Stimulated activated naive CD8-positive, alpha-beta T cell treated with anti-CD3 and anti-CD28 coated beads, Interleukin-15, amount 100 ng/mL, for 72 hours (primary cell): ENCODE measurements around the gene MED23.
A peak's percentile ranks its signal among the peaks of the same experiment; 100 is the strongest.
"Not testable (repeated sequence)": the region's sequence is repeated elsewhere in the genome, so short reads cannot be mapped to it uniquely, and the experiment has no call there.

Experiments
- ATAC-seq: fragments of 150-1000 bp; cut with Tn5 transposase; 2 replicates; pipeline ENCODE4 v1.10.0; 2021; ENCODE audit warnings: mild to moderate bottlenecking, moderate library complexity
- DNase-seq, 2 donors: peaks; one replicate each; pipeline ENCODE4 v3.0.0; 2021 to 2022
- H3K27ac Mint-ChIP-seq, 2 donors: one replicate each; pipeline ENCODE4 v1.8.0; 2022; ENCODE audit warnings: mild to moderate bottlenecking in 2 of 2, mixed read lengths in 2 of 2, moderate library complexity in 2 of 2
- H3K27me3 Mint-ChIP-seq: one replicate; pipeline ENCODE4 v1.8.0; 2022; ENCODE audit warnings: mixed read lengths
- H3K4me1 Mint-ChIP-seq: one replicate; pipeline ENCODE4 v1.8.0; 2022; ENCODE audit warnings: mild to moderate bottlenecking, mixed read lengths
- H3K4me3 Mint-ChIP-seq, 2 donors: one replicate each; pipeline ENCODE4 v1.8.0; 2022; ENCODE audit warnings: mild to moderate bottlenecking in 2 of 2, mixed read lengths in 2 of 2, moderate library complexity in 1 of 2
- H3K9me3 Mint-ChIP-seq, 2 donors: one replicate each; pipeline ENCODE4 v1.8.0; 2022; ENCODE audit warnings: mixed read lengths in 2 of 2

The MED23 gene

GRCh38 chr6:131561925-131562707 lies 65.9 kb downstream of the MED23 start:
- no peak for DNase-seq
- Mint-ChIP-seq H3K4me1 (no peaks in the 10 kb centered on the region), H3K27me3 (no peaks in the 10 kb centered on the region), H3K4me3 (no peak overlapping the region), H3K9me3 (no peaks in the 10 kb centered on the region), H3K27ac (no peak overlapping the region)
- ATAC-seq: no peak

DNA sequence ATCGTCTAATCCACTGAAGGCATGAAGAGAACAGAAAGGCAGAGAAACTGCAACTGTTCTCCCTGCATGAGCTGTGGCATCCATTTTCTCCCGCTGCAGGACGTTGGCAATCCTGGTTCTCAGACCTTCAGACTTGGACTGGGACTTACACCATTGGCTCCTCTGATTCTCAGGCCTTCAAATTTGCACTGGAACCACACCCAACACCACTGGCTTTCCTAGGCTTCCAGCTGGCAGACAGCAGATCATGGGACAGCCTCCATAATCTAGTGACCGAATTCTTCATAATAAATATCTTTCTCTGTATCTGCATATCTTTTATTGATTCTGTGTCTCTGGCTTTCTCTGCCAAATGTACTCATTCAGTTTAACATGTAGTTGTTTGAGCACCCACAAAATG lies 69.1 kb downstream of the MED23 start:
- no peak overlapping the region for H3K4me3 Mint-ChIP-seq
- no peaks in the 10 kb centered on the region for H3K4me1 Mint-ChIP-seq
- ATAC-seq (no peak), DNase-seq (no peak)
- no peak overlapping the region for H3K27ac Mint-ChIP-seq
- H3K9me3 Mint-ChIP-seq: no peaks in the 10 kb centered on the region
- H3K27me3 Mint-ChIP-seq: no peaks in the 10 kb centered on the region

DNA sequence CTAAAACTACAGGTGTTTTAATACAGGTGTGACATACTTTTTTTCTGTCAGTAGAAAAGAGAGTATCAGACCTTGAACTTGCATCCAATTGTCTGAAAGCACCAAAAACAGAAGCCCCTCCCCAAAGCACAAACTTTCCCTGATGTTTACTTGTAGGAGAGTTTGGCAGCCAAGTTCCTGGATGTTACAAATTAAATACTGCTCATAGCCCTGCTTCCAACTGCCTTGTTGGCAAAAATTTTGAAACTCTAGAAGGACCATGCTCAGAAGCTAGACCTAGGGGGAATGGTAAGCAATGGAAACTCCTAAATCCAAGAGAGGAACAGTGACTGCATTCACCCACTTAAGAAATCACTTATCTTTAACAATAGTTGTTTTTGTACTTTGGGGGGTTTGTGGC lies 72.0 kb downstream of the MED23 start:
- Mint-ChIP-seq H3K4me1 (no peaks in the 10 kb centered on the region), H3K27ac (no peak overlapping the region)

GRCh38 chr6:131552572-131552971 lies 75.5 kb downstream of the MED23 start:
- Mint-ChIP-seq H3K27ac (no peak overlapping the region), H3K9me3 (no peaks in the 10 kb centered on the region), H3K4me3 (no peak overlapping the region)

More for the DNA sequence above, 72.0 kb downstream of the MED23 start:
- H3K4me3 Mint-ChIP-seq: no peak overlapping the region
- no peak for DNase-seq
- ATAC-seq: no peak
- no peaks in the 10 kb centered on the region for H3K9me3 Mint-ChIP-seq
- no peaks in the 10 kb centered on the region for H3K27me3 Mint-ChIP-seq

GRCh38 chr6:131551902-131552301 lies 76.1 kb downstream of the MED23 start:
- H3K4me1 Mint-ChIP-seq: no peaks in the 10 kb centered on the region
- ATAC-seq: no peak
- no peaks in the 10 kb centered on the region for H3K9me3 Mint-ChIP-seq
- DNase-seq: no peak
- no peak overlapping the region for H3K4me3 Mint-ChIP-seq
- no peak overlapping the region for H3K27ac Mint-ChIP-seq
- no peaks in the 10 kb centered on the region for H3K27me3 Mint-ChIP-seq

More at GRCh38 chr6:131552572-131552971, 75.5 kb downstream of the MED23 start:
- ATAC-seq: no peak
- no peak for DNase-seq
- Mint-ChIP-seq H3K4me1 (no peaks in the 10 kb centered on the region), H3K27me3 (no peaks in the 10 kb centered on the region)

DNA sequence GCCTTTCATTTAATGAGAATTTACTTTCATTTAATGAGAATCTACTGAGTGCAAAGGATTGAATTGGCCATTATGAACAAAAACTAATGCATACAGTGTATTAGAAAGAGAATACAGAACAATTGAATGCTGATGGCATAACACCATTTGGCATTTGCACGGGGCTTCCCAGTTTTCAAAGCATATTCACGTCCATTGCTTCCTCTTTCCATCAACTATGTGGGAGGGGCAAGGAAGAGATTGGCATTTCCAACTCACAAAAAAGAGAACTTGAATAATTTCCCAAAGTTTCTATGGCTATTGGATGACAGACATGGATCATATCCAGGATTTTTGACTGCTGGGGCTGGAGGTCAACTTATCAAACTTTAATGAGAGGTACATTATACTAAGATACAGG lies 78.2 kb downstream of the MED23 start:
- Mint-ChIP-seq H3K4me1 (no peaks in the 10 kb centered on the region), H3K27ac (no peak overlapping the region), H3K4me3 (no peak overlapping the region), H3K27me3 (no peaks in the 10 kb centered on the region), H3K9me3 (no peaks in the 10 kb centered on the region)
- ATAC-seq: no peak
- DNase-seq: no peak

- no peaks in the 10 kb centered on the region for H3K9me3 Mint-ChIP-seq
- DNase-seq (no peak), ATAC-seq (no peak)
- H3K27me3 Mint-ChIP-seq: no peaks in the 10 kb centered on the region
- no peak overlapping the region for H3K27ac Mint-ChIP-seq
- no peaks in the 10 kb centered on the region for H3K4me1 Mint-ChIP-seq
- no peak overlapping the region for H3K4me3 Mint-ChIP-seq
These were observed 79.6 kb downstream of the MED23 start for GRCh38 chr6:131548441-131548840.

- no peak overlapping the region for H3K4me3 Mint-ChIP-seq
- no peaks in the 10 kb centered on the region for H3K27me3 Mint-ChIP-seq
- no peak overlapping the region for H3K27ac Mint-ChIP-seq
- no peaks in the 10 kb centered on the region for H3K4me1 Mint-ChIP-seq
- ATAC-seq: no peak
- no peak for DNase-seq
- no peaks in the 10 kb centered on the region for H3K9me3 Mint-ChIP-seq
These were observed 80.6 kb downstream of the MED23 start for GRCh38 chr6:131547488-131547887.

GRCh38 chr6:131545317-131545716 lies 82.7 kb downstream of the MED23 start:
- H3K9me3 Mint-ChIP-seq: no peaks in the 10 kb centered on the region
- H3K27me3 Mint-ChIP-seq: no peaks in the 10 kb centered on the region
- DNase-seq: no peak
- no peak overlapping the region for H3K27ac Mint-ChIP-seq
- ATAC-seq: no peak
- H3K4me1 Mint-ChIP-seq: no peaks in the 10 kb centered on the region
- H3K4me3 Mint-ChIP-seq: no peak overlapping the region

GRCh38 chr6:131538615-131539014 lies 89.4 kb downstream of the MED23 start:
- not testable (repeated sequence) for H3K27me3 Mint-ChIP-seq, DNase-seq, H3K9me3 Mint-ChIP-seq, ATAC-seq, H3K4me1 Mint-ChIP-seq, H3K4me3 Mint-ChIP-seq, H3K27ac Mint-ChIP-seq

GRCh38 chr6:131532580-131533039 lies 95.4 kb downstream of the MED23 start:
- Mint-ChIP-seq H3K27me3 (no peaks in the 10 kb centered on the region), H3K4me3 (peak overlapping the region; percentile 40 to 65), H3K9me3 (no peaks in the 10 kb centered on the region), H3K4me1 (peaks cover 52% of the 10 kb centered on the region), H3K27ac (peak overlapping the region in 1 of 2 donors; percentile 27)
- DNase-seq (peak; percentile 44 to 82), ATAC-seq (peak; percentile 96)

DNA sequence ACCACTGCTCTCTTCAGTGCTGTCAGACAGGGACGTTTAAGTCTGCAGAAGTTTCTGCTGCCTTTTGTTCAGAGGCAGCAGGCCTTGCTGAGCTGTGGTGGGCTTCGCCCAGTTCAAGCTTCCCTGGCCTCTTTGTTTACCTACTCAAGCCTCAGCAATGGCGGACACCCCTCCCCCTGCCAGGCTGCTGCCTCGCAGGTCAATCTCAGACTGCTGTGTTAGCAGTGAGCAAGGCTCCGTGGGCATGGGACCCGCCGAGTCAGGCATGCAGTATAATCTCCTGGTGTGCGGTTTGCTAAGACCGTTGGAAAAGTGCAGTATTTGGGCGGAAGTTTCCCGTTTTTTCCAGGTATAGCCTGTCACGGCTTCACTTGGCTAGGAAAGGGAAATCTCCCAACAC lies 96.4 kb downstream of the MED23 start:
- ATAC-seq, DNase-seq, H3K27me3 Mint-ChIP-seq, H3K9me3 Mint-ChIP-seq, H3K27ac Mint-ChIP-seq: not testable (repeated sequence)
- Mint-ChIP-seq H3K4me3 (peak overlapping the region; percentile 16 to 70), H3K4me1 (peaks cover 52% of the 10 kb centered on the region)

DNA sequence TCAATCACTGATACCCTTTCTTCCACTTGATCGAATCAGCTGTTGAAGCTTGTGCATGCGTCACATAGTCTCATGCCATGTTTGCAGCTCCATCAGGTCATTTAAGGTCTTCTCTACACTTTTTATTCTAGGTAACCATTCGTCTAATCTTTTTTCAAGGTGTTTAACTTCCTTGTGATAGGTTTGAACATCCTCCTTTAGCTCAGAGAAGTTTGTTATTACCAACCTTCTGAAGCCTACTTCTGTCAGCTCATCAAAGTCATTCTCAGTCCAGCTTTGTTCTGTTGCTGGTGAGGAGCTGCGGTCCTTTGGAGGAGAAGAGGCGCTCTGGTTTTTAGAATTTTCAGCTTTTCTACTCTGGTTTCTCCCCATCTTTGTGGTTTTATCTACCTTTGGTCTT lies 97.1 kb downstream of the MED23 start:
- Mint-ChIP-seq H3K4me1 (peaks cover 52% of the 10 kb centered on the region), H3K27ac (peak overlapping the region in 1 of 2 donors; percentile 6), H3K4me3 (peak overlapping the region in 1 of 2 donors; percentile 70)
- not testable (repeated sequence) for H3K27me3 Mint-ChIP-seq, ATAC-seq, DNase-seq, H3K9me3 Mint-ChIP-seq

DNA sequence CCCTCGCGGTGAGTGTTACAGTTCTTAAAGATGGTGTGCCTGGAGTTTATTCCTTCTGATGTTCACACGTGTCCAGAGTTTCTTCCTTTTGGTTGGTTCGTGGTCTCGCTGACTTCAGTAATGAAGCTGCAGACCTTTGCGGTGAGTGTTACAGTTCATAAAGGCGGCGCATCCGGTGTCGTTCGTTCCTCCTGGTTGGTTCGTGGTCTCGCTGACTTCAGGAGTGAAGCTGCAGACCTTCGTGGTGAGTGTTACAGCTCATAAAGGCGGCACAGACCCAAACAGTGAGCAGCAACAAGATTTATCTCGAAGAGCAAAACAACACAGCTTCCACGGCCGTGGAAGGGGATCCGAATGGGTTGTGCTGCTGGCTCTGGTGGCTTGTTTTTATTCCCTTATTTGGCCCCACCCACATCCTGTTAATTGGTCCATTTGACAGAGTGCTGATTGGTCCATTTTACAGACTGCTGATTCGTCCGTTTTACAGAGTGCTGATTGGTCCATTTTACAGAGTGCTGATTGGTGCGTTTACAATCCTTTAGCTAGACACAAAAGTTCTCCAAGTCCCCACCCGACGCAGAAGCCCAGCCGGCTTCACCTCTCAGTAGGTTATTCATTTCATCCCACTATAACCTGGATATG lies 103.2 kb downstream of the MED23 start:
- Mint-ChIP-seq H3K9me3 (no peaks in the 10 kb centered on the region), H3K27ac (no peak overlapping the region), H3K4me3 (no peak overlapping the region), H3K27me3 (no peaks in the 10 kb centered on the region), H3K4me1 (peaks cover 25% of the 10 kb centered on the region)
- ATAC-seq (peak; percentile 48), DNase-seq (peak in 1 of 2 donors; percentile 30)

DNA sequence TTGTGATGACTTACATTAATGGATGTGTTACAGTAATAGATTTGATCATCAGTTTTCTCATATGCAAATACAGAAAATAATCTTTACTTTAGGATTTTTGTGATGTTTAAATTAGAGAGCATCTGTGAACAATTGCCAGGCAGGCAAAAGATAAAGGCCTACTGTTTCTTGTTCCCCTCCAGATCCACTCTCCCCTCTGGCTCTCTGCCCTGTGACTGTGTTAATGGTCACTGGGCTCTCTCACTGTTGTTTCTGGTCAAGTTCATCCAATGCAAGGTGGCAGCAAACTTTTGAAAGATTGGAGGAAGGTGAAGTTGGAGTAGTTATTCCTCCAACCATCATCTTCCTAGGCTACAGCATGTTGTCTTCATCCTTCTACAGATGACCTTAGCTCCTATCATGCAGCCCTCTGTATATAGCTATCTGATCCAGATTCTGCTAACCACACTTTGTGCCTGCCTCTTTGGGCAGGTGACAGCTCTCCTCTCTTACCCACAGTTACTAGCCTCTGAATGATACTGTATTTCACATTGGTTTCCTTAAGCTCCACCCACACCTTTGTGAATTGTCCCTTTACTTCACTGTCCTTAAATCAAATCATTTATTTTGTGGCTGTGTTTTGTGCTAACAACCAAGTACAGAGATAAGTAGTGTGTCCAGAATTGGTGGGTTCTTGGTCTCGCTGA lies 103.9 kb downstream of the MED23 start:
- H3K27ac Mint-ChIP-seq: no peak overlapping the region
- H3K9me3 Mint-ChIP-seq: no peaks in the 10 kb centered on the region
- no peak overlapping the region for H3K4me3 Mint-ChIP-seq
- peak; percentile 65 for ATAC-seq
- no peak for DNase-seq
- no peaks in the 10 kb centered on the region for H3K27me3 Mint-ChIP-seq
- peaks cover 25% of the 10 kb centered on the region for H3K4me1 Mint-ChIP-seq
